PC-3 (cell line): ENCODE measurements around the gene STRN3. TPM values are rescaled to one million over a fixed set of nuclear protein-coding genes. Genes with fewer than 3 reads are reported as not detected.
A peak's percentile ranks its signal among the peaks of the same experiment; 100 is the strongest.
"Not testable (repeated sequence)": the region's sequence is repeated elsewhere in the genome, so short reads cannot be mapped to it uniquely, and the experiment has no call there.

ENCODE experiments used
- ATAC-seq: fragments of 200-7000 bp; cut with Tn5 transposase; 2 replicates; pipeline ENCODE4 v1.9.1; 2020; ENCODE audit warnings: mild to moderate bottlenecking, moderate library complexity
- BruUV-seq: library from RNA; stranded (reverse); fragments of 400-500 nt; replicated peaks from 2 replicates; lab custom pipeline; 2021; lab: Mats Ljungman, UMichigan
- CTCF ChIA-PET: fragments of 300-600 bp; sonication (Branson Sonifier 250); formaldehyde crosslinking; loops from one replicate; lab custom pipeline; 2022; ENCODE audit warnings: antibody characterized with exemption; lab: Charles Lee
- POLR2A ChIA-PET: fragments of 300-600 bp; sonication (Branson Sonifier 250); formaldehyde crosslinking; loops from one replicate; lab custom pipeline; 2022; ENCODE audit warnings: antibody characterized with exemption; ENCODE audit not compliant: unreplicated experiment; lab: Charles Lee
- DNase-seq: peaks from one replicate; pipeline ENCODE4 v3.0.0-alpha.2; 2015
- H2AFZ ChIP-seq: fragments of 300-600 bp; sonication (generic); 2 replicates; pipeline ENCODE4 v1.6.0; 2016; ENCODE audit warnings: antibody characterized with exemption, low read length
- H3F3A ChIP-seq: fragments of 300-600 bp; sonication (generic); one replicate; pipeline ENCODE4 v1.6.0; 2017; ENCODE audit warnings: antibody characterized with exemption, low read length, control low read depth, mild to moderate bottlenecking; ENCODE audit not compliant: unreplicated experiment
- H3K27ac ChIP-seq: fragments of 300-600 bp; sonication (generic); 2 replicates; pipeline ENCODE4 v1.5.1; 2016; ENCODE audit warnings: mild to moderate bottlenecking, low read length
- H3K27me3 ChIP-seq: fragments of 300-600 bp; sonication (generic); 2 replicates; pipeline ENCODE4 v1.6.1; 2016; ENCODE audit warnings: low read length, mixed read lengths
- H3K36me3 ChIP-seq: fragments of 300-600 bp; sonication (generic); 2 replicates; pipeline ENCODE4 v1.6.1; 2016; ENCODE audit warnings: low read depth, mixed run types, low read length, mixed read lengths
- H3K4me1 ChIP-seq: fragments of 300-600 bp; sonication (generic); 2 replicates; pipeline ENCODE4 v1.5.1; 2016; ENCODE audit warnings: low read length; ENCODE audit not compliant: insufficient read depth
- H3K4me2 ChIP-seq: fragments of 300-600 bp; sonication (generic); 2 replicates; pipeline ENCODE4 v1.6.0; 2016; ENCODE audit warnings: low read length
- H3K4me3 ChIP-seq: fragments of 300-600 bp; sonication (generic); 2 replicates; pipeline ENCODE4 v1.5.1; 2016; ENCODE audit warnings: mild to moderate bottlenecking, low read length, mixed read lengths
- H3K79me2 ChIP-seq: fragments of 300-600 bp; sonication (generic); 2 replicates; pipeline ENCODE4 v1.6.1; 2017; ENCODE audit warnings: low read length, mixed read lengths
- H3K9ac ChIP-seq: fragments of 300-600 bp; sonication (generic); 2 replicates; pipeline ENCODE4 v1.6.0; 2016; ENCODE audit warnings: mild to moderate bottlenecking, low read length
- H3K9me2 ChIP-seq: fragments of 300-600 bp; sonication (generic); replicated peaks from 2 replicates; pipeline ENCODE4 v1.6.1; 2016; ENCODE audit warnings: mixed run types, low read length, mixed read lengths
- H3K9me3 ChIP-seq: fragments of 300-600 bp; sonication (generic); 2 replicates; pipeline ENCODE4 v1.6.1; 2016; ENCODE audit warnings: low read length, mixed read lengths
- H4K20me1 ChIP-seq: fragments of 300-600 bp; sonication (generic); 2 replicates; pipeline ENCODE4 v1.6.1; 2016; ENCODE audit warnings: low read length, mixed read lengths
- EZH2 ChIP-seq: fragments of 300-600 bp; sonication (generic); IDR thresholded peaks from one replicate; pipeline ENCODE4 v1.6.1; 2017; ENCODE audit warnings: antibody characterized with exemption, mild to moderate bottlenecking, low read length; ENCODE audit not compliant: unreplicated experiment
- EZH2phosphoT487 ChIP-seq: fragments of 300-600 bp; sonication (generic); IDR thresholded peaks from 2 replicates; pipeline ENCODE4 v1.6.1; 2018; ENCODE audit warnings: mild to moderate bottlenecking, antibody characterized with exemption, low read length, borderline replicate concordance
- intact Hi-C: fragments of 100-400 bp; cut with micrococcal nuclease; formaldehyde crosslinking; loops from 2 replicates; pipeline ENCODE4 v1.9.0; 2023
- total RNA-seq: library from RNA; depleted of rRNA; stranded (reverse); fragments of >200 nt; gene quantifications from 2 replicates; pipeline ENCODE4 v1.2.3, GENCODE V29; 2014
- TF ChIP-seq, protein P1 (sequence below): fragments of 300-600 bp; sonication (generic); conservative IDR thresholded peaks from 2 replicates; pipeline ENCODE4 v1.5.1; 2017; ENCODE audit warnings: antibody characterized with exemption, low read depth, mild to moderate bottlenecking, low read length

The STRN3 gene
- total RNA-seq, 1 experiment from 2014 or later: 41.4 TPM

DNA sequence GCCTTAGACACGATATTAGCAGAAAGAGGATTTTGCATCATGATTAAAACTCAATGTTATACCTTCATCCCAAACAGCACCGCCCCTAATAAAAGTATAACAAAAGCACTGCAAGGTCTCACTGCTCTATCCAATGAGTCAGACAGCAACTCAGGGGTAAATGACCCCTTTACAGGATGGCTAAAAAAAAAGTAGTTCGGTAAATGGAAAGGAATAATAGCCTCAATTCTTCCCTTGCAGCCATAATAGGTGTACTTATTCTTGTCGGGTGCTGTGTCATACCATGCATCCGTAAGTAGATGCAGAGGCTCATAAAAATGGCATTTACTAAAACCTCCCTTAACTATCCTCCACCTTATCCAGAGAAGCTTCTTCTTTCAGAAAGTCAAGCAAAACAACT, 54.6 kb downstream of the STRN3 start:
- no TSS peak for BruUV-seq
- H3K4me1 ChIP-seq: peaks cover 64% of the 10 kb centered on the region
- CTCF ChIA-PET: no interaction called here

DNA sequence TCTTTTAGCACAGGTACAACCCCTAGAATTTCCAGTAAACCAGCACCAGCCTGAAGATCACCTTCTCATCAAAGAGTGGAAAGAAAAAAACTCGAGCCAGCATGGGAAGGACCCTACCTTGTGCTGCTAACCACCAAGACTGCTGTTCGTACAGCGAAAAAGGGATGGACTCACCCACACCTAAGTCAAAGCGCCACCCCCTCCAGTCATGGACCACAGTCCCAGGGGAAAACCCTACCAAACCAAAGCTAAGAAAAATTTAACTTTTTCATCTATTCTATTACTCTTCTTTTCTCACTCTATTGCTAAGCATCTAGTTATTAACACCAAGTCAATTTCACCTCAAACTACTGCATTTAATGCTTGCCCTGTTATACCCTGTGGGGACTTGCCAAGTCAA, 56.4 kb downstream of the STRN3 start:
- H4K20me1 ChIP-seq, H2AFZ ChIP-seq, H3K27me3 ChIP-seq, H3K36me3 ChIP-seq, intact Hi-C loops, H3K4me3 ChIP-seq, BruUV-seq, H3K9me3 ChIP-seq, H3K9me2 ChIP-seq, H3K9ac ChIP-seq, DNase-seq, ATAC-seq, H3K4me2 ChIP-seq, H3F3A ChIP-seq, CTCF ChIA-PET: not testable (repeated sequence)
- Histone ChIP-seq H3K79me2 (peaks cover 87% of the 10 kb centered on the region), H3K27ac (0 out of 2 replicates have a peak overlapping the region, but pooled peaks have one; percentile 90), H3K4me1 (peaks cover 76% of the 10 kb centered on the region)
- POLR2A ChIA-PET: interaction anchor here (0.6 kb wide), 1 partner anchor 48 kb away, joined by 3 read pairs; no protein-coding TSS in a partner anchor

More for the DNA sequence above, 54.6 kb downstream of the STRN3 start:
- Histone ChIP-seq H3F3A (no peaks in the 10 kb centered on the region), H3K27ac (peak overlapping the region; percentile 90), H3K4me3 (peak overlapping the region; percentile 19; the same call in 1 of the 2 replicates), H3K9me3 (no peaks in the 10 kb centered on the region), H4K20me1 (no peaks in the 10 kb centered on the region), H2AFZ (no peak overlapping the region), H3K9me2 (no peaks in the 10 kb centered on the region; the same call in 1 of the 2 replicates), H3K9ac (peak overlapping the region; percentile 40), H3K79me2 (peaks cover 96% of the 10 kb centered on the region), H3K36me3 (no peaks in the 10 kb centered on the region), H3K4me2 (peak overlapping the region; percentile 66), H3K27me3 (no peaks in the 10 kb centered on the region)
- TF ChIP-seq EZH2: no peak
- TF ChIP-seq, protein P1, sequence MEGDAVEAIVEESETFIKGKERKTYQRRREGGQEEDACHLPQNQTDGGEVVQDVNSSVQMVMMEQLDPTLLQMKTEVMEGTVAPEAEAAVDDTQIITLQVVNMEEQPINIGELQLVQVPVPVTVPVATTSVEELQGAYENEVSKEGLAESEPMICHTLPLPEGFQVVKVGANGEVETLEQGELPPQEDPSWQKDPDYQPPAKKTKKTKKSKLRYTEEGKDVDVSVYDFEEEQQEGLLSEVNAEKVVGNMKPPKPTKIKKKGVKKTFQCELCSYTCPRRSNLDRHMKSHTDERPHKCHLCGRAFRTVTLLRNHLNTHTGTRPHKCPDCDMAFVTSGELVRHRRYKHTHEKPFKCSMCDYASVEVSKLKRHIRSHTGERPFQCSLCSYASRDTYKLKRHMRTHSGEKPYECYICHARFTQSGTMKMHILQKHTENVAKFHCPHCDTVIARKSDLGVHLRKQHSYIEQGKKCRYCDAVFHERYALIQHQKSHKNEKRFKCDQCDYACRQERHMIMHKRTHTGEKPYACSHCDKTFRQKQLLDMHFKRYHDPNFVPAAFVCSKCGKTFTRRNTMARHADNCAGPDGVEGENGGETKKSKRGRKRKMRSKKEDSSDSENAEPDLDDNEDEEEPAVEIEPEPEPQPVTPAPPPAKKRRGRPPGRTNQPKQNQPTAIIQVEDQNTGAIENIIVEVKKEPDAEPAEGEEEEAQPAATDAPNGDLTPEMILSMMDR: no peak
- TF ChIP-seq EZH2phosphoT487: no peak
- POLR2A ChIA-PET: no interaction called here
- intact Hi-C loops: no loop called here
- peak; percentile 29; the same call in 1 of the 2 replicates for ATAC-seq
- DNase-seq: peak; percentile 67

DNA sequence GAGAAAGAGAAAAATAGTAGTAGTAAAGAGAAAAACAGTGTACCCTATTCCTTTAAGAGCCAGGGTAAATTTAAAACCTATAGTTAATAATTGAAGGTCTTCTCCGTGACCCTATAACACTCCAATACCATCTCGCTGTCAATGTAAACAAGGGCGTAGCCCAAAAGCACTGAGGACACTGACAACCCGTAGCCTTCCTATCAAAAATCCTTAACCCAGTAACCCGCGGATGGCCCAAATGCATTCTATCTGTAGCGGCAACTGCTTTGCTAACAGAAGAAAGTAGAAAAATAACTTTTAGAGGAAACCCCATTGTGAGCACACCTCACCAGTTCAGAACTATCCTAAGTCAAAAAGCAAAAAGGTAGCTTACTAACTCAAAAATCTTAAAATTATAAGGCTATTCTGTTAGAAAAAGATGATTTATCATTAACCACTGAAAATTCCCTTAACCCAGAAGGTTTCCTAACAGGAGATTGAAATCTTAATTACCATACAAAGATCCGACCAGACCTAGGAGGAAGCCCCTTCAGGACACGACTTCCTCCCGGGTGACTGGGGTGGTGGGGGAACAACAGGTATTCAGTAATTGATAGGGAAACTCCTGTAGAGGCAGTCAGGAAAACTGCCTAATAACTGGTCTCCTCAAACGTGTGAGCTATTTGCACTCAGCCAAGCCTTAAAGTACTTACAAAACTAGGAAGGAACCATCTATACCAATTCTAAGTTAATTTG, 58.6 kb downstream of the STRN3 start:
- H3K4me3 ChIP-seq, H2AFZ ChIP-seq, DNase-seq, intact Hi-C loops, H3K9me3 ChIP-seq, ATAC-seq, POLR2A ChIA-PET, H3K36me3 ChIP-seq, H3K27me3 ChIP-seq, CTCF ChIA-PET, H4K20me1 ChIP-seq, H3K9me2 ChIP-seq, H3F3A ChIP-seq, H3K9ac ChIP-seq, BruUV-seq: not testable (repeated sequence)
- Histone ChIP-seq H3K27ac (peak overlapping the region; percentile 98), H3K79me2 (peaks cover 87% of the 10 kb centered on the region), H3K4me2 (peak overlapping the region; percentile 0; the same call in 1 of the 2 replicates), H3K4me1 (peaks cover 61% of the 10 kb centered on the region)
